GM12878 (cell line): Measurements from ENCODE around the gene IRAG1.

Experiments
- REST ChIP-seq: IDR thresholded peaks from 2 replicates; pipeline ENCODE4 v1.6.1; 2012; ENCODE audit warnings: mild to moderate bottlenecking, low read depth, low read length
- SPI1 ChIP-seq: IDR thresholded peaks from 2 replicates; pipeline ENCODE4 v1.6.1; 2011; ENCODE audit warnings: low read depth, mild to moderate bottlenecking, low read length, moderate library complexity, borderline replicate concordance; ENCODE audit not compliant: insufficient read depth

GRCh38 chr11:10658621-10659338 lies 34.8 kb downstream of the IRAG1 start:
- TF ChIP-seq SPI1 (no peak), REST (no peak)
